ENCODE results near the gene NFYB. TPM values are rescaled to one million over a fixed set of nuclear protein-coding genes. Genes with fewer than 3 reads are reported as not detected.

NFYB gene
- total and polyA plus RNA-seq, 9 of the 15 experiments (the other 6 are each of a cell fraction or from before 2014, with no cell fraction given), result 14.5 to 51.5 (median 32.3) TPM

DNA sequence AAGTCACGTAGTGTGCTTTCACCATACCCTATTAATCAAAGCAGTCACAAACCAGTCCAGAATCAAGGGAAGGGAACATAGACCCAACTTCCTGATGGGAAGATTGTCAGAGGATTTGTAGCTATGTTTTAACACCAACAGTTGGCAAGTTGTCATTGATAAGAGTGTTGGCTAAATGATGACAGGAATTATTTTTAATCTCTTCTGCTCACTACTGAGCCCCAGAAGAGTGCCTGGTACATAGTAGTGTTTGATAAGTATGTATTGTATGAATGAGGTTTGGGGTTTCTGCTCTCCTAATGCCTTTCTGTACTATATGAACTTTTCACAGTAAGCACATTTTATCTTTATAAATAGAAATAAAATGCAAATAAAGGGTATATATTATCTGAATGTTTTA is 59.0 kb downstream of the NFYB start:
- Histone ChIP-seq H3K9ac (ENCODE audit: insufficient read depth in 1 of 2, low read depth in 2 of 2, low read length in 2 of 2) (no peak overlapping the region), H3K4me2 (ENCODE audit: insufficient read depth, low read length) (no peak overlapping the region), H4K20me1 (replicated peaks; ENCODE audit: control insufficient read depth, insufficient read depth, low read length) (no peaks in the 10 kb centered on the region), H2AFZ (ENCODE audit: low read depth, low read length) (no peak overlapping the region), H3K27ac (ENCODE audit: extremely low read depth, low read depth, low read length) (no peak overlapping the region), H3K79me2 (ENCODE audit: control insufficient read depth, insufficient read depth, low read length) (no peaks in the 10 kb centered on the region), H3K4me3 (no peak overlapping the region), H3K9me1 (ENCODE audit: control insufficient read depth, insufficient read depth, low read length) (no peaks in the 10 kb centered on the region), H3K9me3 (replicated peaks; ENCODE audit: control insufficient read depth, insufficient read depth, low read depth, low read length) (no peaks in the 10 kb centered on the region), H3K4me1 (replicated peaks in 1 of 2; ENCODE audit: control insufficient read depth in 2 of 2, insufficient read depth in 2 of 2, low read length in 2 of 2) (no peaks in the 10 kb centered on the region), H3K27me3 (ENCODE audit: control insufficient read depth in 2 of 2, insufficient read depth in 2 of 2, low read length in 2 of 2) (no peaks in the 10 kb centered on the region), H3K36me3 (ENCODE audit: control insufficient read depth, insufficient read depth, low read length) (peaks cover 10% of the 10 kb centered on the region; the same call in 2 of the 3 replicates)
- TF ChIP-seq CBX3 (IDR thresholded peaks at IDR 0.05; ENCODE audit: borderline replicate concordance in 1 of 2, low read length in 2 of 2) (no peak), ZFPM2 (CRISPR knock-in tag; IDR thresholded peaks at IDR 0.05) (no peak), FOXK2 (conservative IDR thresholded peaks at IDR 0.05 in 1 of 2, IDR thresholded peaks at IDR 0.05 in 1 of 2; ENCODE audit: low read depth in 2 of 2) (no peak), HMG20A (CRISPR knock-in tag; conservative IDR thresholded peaks at IDR 0.05) (no peak), FOXP1 (CRISPR knock-in tag; IDR thresholded peaks at IDR 0.05) (no peak), RBM34 (IDR thresholded peaks at IDR 0.05; ENCODE audit: borderline replicate concordance, insufficient read depth, low read length) (no peak), CEBPG (CRISPR knock-in tag; IDR thresholded peaks at IDR 0.05) (no peak), CEBPG (tag; conservative IDR thresholded peaks at IDR 0.05 in 1 of 2, IDR thresholded peaks at IDR 0.05 in 1 of 2) (no peak), ZFP30 (CRISPR knock-in tag; IDR thresholded peaks at IDR 0.05; ENCODE audit: borderline replicate concordance) (no peak), LCOR (CRISPR knock-in tag; IDR thresholded peaks at IDR 0.05) (no peak), SREBF2 (CRISPR knock-in tag; IDR thresholded peaks at IDR 0.05) (no peak)
- TF ChIP-seq, protein P1, sequence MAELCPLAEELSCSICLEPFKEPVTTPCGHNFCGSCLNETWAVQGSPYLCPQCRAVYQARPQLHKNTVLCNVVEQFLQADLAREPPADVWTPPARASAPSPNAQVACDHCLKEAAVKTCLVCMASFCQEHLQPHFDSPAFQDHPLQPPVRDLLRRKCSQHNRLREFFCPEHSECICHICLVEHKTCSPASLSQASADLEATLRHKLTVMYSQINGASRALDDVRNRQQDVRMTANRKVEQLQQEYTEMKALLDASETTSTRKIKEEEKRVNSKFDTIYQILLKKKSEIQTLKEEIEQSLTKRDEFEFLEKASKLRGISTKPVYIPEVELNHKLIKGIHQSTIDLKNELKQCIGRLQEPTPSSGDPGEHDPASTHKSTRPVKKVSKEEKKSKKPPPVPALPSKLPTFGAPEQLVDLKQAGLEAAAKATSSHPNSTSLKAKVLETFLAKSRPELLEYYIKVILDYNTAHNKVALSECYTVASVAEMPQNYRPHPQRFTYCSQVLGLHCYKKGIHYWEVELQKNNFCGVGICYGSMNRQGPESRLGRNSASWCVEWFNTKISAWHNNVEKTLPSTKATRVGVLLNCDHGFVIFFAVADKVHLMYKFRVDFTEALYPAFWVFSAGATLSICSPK (IDR thresholded peaks at IDR 0.05; ENCODE audit: borderline replicate concordance), result no peak
- BruUV-seq (replicated peaks), result no TSS peak
- FAIRE-seq, result no peak
- ATAC-seq, result no peak
- CTCF ChIA-PET (ENCODE audit: low intra/inter-chr PET ratio), result no interaction called here
- DNase-seq (ENCODE audit: extremely low read depth in 1 of 4, low spot score in 3 of 4), result no peak
- intact Hi-C loops (cut with micrococcal nuclease) (no loop called here), in situ Hi-C loops (cut with MboI) (no loop called here)
- WGBS (ENCODE audit: insufficient coverage, low coverage, missing lambda C conversion rate), result 60% methylated on average over 1 of the region's 1 CpG
- POLR2A ChIA-PET, result interaction anchor here (0.9 kb wide), 1 partner anchor 9 kb away, joined by 3 read pairs; no protein-coding TSS in a partner anchor

Data from K562 (cell line).